Measurements from ENCODE around the gene TUBB1. TPM values are rescaled to one million over a fixed set of nuclear protein-coding genes. Genes with fewer than 3 reads are reported as not detected.

The TUBB1 gene
- polyA plus RNA-seq, 1 experiment, result 0.01 TPM

GRCh38 chr20:58973866-58974265, 45.4 kb upstream of the TUBB1 start:
- DNase-seq (ENCODE audit: low read depth), result no peak
- ChIA-PET POLR2A (no interaction called here), CTCF (no interaction called here)
- Histone ChIP-seq H3K27me3 (ENCODE audit: control insufficient read depth, insufficient read depth, low read length) (no peaks in the 10 kb centered on the region), H3K36me3 (ENCODE audit: control insufficient read depth, insufficient read depth, low read length) (no peaks in the 10 kb centered on the region), H3K4me3 (ENCODE audit: low read depth, low read length) (no peak overlapping the region)
- TF ChIP-seq CTCF (IDR thresholded peaks at IDR 0.05; ENCODE audit: insufficient read depth, low read depth, low read length), result no peak

- POLR2A ChIA-PET, result no interaction called here
- H3K4me3 ChIP-seq (ENCODE audit: low read depth, low read length), result no peak overlapping the region
- H3K36me3 ChIP-seq (ENCODE audit: control insufficient read depth, insufficient read depth, low read length), result no peaks in the 10 kb centered on the region
- no peak for TF ChIP-seq CTCF (IDR thresholded peaks at IDR 0.05; ENCODE audit: insufficient read depth, low read depth, low read length)
- H3K27me3 ChIP-seq (ENCODE audit: control insufficient read depth, insufficient read depth, low read length), result no peaks in the 10 kb centered on the region
- no peak for DNase-seq (ENCODE audit: low read depth)
- CTCF ChIA-PET, result no interaction called here
Measured at GRCh38 chr20:58975353-58975752, 43.9 kb upstream of the TUBB1 start.

GRCh38 chr20:58976061-58976730, 43.0 kb upstream of the TUBB1 start:
- TF ChIP-seq CTCF (IDR thresholded peaks at IDR 0.05; ENCODE audit: insufficient read depth, low read depth, low read length), result no peak
- CTCF ChIA-PET, result interaction anchor here (0.7 to 2.5 kb wide), 2 partner anchors 33 to 106 kb away, joined by 3 to 7 read pairs; no protein-coding TSS in a partner anchor
- H3K4me3 ChIP-seq (ENCODE audit: low read depth, low read length), result no peak overlapping the region
- H3K36me3 ChIP-seq (ENCODE audit: control insufficient read depth, insufficient read depth, low read length), result no peaks in the 10 kb centered on the region
- POLR2A ChIA-PET, result no interaction called here
- H3K27me3 ChIP-seq (ENCODE audit: control insufficient read depth, insufficient read depth, low read length), result no peaks in the 10 kb centered on the region
- no peak for DNase-seq (ENCODE audit: low read depth)

- ChIA-PET POLR2A (no interaction called here), CTCF (interaction anchor here (0.7 to 2.5 kb wide), 2 partner anchors 71 to 108 kb away, joined by 3 to 7 read pairs; no protein-coding TSS in a partner anchor)
- TF ChIP-seq CTCF (IDR thresholded peaks at IDR 0.05; ENCODE audit: insufficient read depth, low read depth, low read length), result no peak
- Histone ChIP-seq H3K4me3 (ENCODE audit: low read depth, low read length) (no peak overlapping the region), H3K27me3 (ENCODE audit: control insufficient read depth, insufficient read depth, low read length) (no peaks in the 10 kb centered on the region), H3K36me3 (ENCODE audit: control insufficient read depth, insufficient read depth, low read length) (no peaks in the 10 kb centered on the region)
- DNase-seq (ENCODE audit: low read depth), result no peak
Measured at GRCh38 chr20:58978351-58979190, 40.7 kb upstream of the TUBB1 start.
